SK-N-SH (cell line): ENCODE data around the gene MYOM3. TPM values are rescaled to one million over a fixed set of nuclear protein-coding genes. Genes with fewer than 3 reads are reported as not detected.

Source experiments
- CTCF ChIA-PET: fragments of 300-600, 350-600 bp; formaldehyde crosslinking; extraction: SDS; loops from one replicate; lab custom pipeline; 2021; lab: Yijun Ruan, JAX
- POLR2A ChIA-PET: fragments of 350-600 bp; sonication (Branson Sonifier 250); formaldehyde crosslinking; extraction: SDS; loops from one replicate; lab custom pipeline; 2020; ENCODE audit warnings: antibody characterized with exemption, inconsistent platforms; lab: Yijun Ruan, JAX
- DNase-seq: peaks from one replicate; pipeline ENCODE4 v3.0.0; 2012
- H2AFZ ChIP-seq: fragments of 200-600 bp; sonication (generic); 2 replicates; pipeline ENCODE4 v1.8.1; 2016; ENCODE audit warnings: antibody characterized with exemption, mild to moderate bottlenecking, low read depth
- H3F3A ChIP-seq: fragments of 200-600 bp; sonication (generic); replicated peaks from 2 replicates; pipeline ENCODE3; 2016; ENCODE audit warnings: antibody characterized with exemption, mild to moderate bottlenecking; ENCODE audit not compliant: insufficient read depth
- H3K27ac ChIP-seq, 2 experiments: fragments of 200-500 bp in 1 of 2; fragments of 200-600 bp in 1 of 2; sonication (Bioruptor generic) in 1 of 2; sonication (generic), shearing (Covaris generic) in 1 of 2; 2 replicates each; pipeline versions ENCODE4 v1.5.1 to v1.6.1; 2014 to 2016; ENCODE audit warnings: low read depth in 2 of 2, inconsistent platforms in 1 of 2, low read length in 1 of 2, mild to moderate bottlenecking in 1 of 2, mixed read lengths in 1 of 2
- H3K27me3 ChIP-seq: fragments of 200-600 bp; sonication (generic), shearing (Covaris generic); 2 replicates; pipeline ENCODE4 v1.6.1; 2016; ENCODE audit warnings: mixed run types; ENCODE audit not compliant: insufficient read depth
- H3K36me3 ChIP-seq, 2 experiments: fragments of 200-500 bp in 1 of 2; fragments of 200-600 bp in 1 of 2; sonication (Bioruptor generic) in 1 of 2; sonication (generic) in 1 of 2; replicated peaks in 1 of 2; 2 replicates each; pipeline versions ENCODE3 to v1.5.1; 2014 to 2016; ENCODE audit warnings: low read length in 1 of 2, mild to moderate bottlenecking in 1 of 2; ENCODE audit not compliant: insufficient read depth in 2 of 2, control insufficient read depth in 1 of 2
- H3K4me1 ChIP-seq, 2 experiments: fragments of 200-500 bp in 1 of 2; fragments of 200-600 bp in 1 of 2; sonication (Bioruptor generic) in 1 of 2; sonication (generic), shearing (Covaris generic) in 1 of 2; 2 replicates each; pipeline versions ENCODE4 v1.5.1 to v1.6.1; 2014 to 2016; ENCODE audit warnings: low read depth in 1 of 2, low read length in 1 of 2, mixed run types in 1 of 2; ENCODE audit not compliant: insufficient read depth in 2 of 2, control insufficient read depth in 1 of 2
- H3K4me2 ChIP-seq: fragments of 200-600 bp; sonication (generic), shearing (Covaris generic); 2 replicates; pipeline ENCODE4 v1.6.1; 2017; ENCODE audit warnings: mixed run types
- H3K4me3 ChIP-seq, 2 experiments: fragments of 200-500 bp in 1 of 2; fragments of 200-600 bp in 1 of 2; sonication (Bioruptor generic) in 1 of 2; sonication (generic), shearing (Covaris generic) in 1 of 2; 2 replicates each; pipeline versions ENCODE4 v1.5.1 to v1.8.1; 2014 to 2016; ENCODE audit warnings: low read depth in 2 of 2, inconsistent platforms in 1 of 2, low read length in 1 of 2, mild to moderate bottlenecking in 1 of 2, mixed read lengths in 1 of 2, moderate library complexity in 1 of 2
- H3K79me2 ChIP-seq: fragments of 200-600 bp; sonication (generic); 2 replicates; pipeline ENCODE4 v1.8.1; 2017; ENCODE audit warnings: mild to moderate bottlenecking; ENCODE audit not compliant: insufficient read depth
- H3K9ac ChIP-seq: fragments of 200-600 bp; sonication (generic); 2 replicates; pipeline ENCODE4 v1.6.1; 2017; ENCODE audit warnings: mixed run types
- H3K9me2 ChIP-seq: fragments of 200-600 bp; sonication (generic); 2 replicates; pipeline ENCODE4 v1.6.1; 2017; ENCODE audit warnings: mixed run types
- H3K9me3 ChIP-seq: fragments of 200-600 bp; sonication (generic); 2 replicates; pipeline ENCODE4 v1.6.1; 2017; ENCODE audit warnings: mixed run types, mild to moderate bottlenecking, moderate library complexity
- H4K20me1 ChIP-seq: fragments of 200-600 bp; sonication (generic); 2 replicates; pipeline ENCODE4 v1.6.1; 2017; ENCODE audit warnings: mild to moderate bottlenecking, mixed run types; ENCODE audit not compliant: insufficient read depth
- ELF1 ChIP-seq: IDR thresholded peaks from 2 replicates; pipeline ENCODE4 v1.4.0; 2012
- EP300 ChIP-seq, 2 experiments: IDR thresholded peaks; 2 replicates each; pipeline versions ENCODE4 v1.4.0 to v1.6.1; 2012; ENCODE audit warnings: borderline replicate concordance in 1 of 2, low read depth in 1 of 2, low read length in 1 of 2
- FOSL2 ChIP-seq: IDR thresholded peaks from 2 replicates; pipeline ENCODE4 v1.4.0; 2012; ENCODE audit warnings: low read depth, mild to moderate bottlenecking, moderate library complexity, borderline replicate concordance
- JUND ChIP-seq: IDR thresholded peaks from 2 replicates; pipeline ENCODE4 v1.4.0; 2012
- NFIC ChIP-seq: IDR thresholded peaks from 2 replicates; pipeline ENCODE4 v1.4.0; 2012; ENCODE audit warnings: borderline replicate concordance
- NRF1 ChIP-seq: IDR thresholded peaks from 2 replicates; pipeline ENCODE4 v1.6.1; 2012; ENCODE audit warnings: low read depth, mild to moderate bottlenecking, low read length
- POLR2AphosphoS5 ChIP-seq: IDR thresholded peaks from 2 replicates; pipeline ENCODE4 v1.6.1; 2012; ENCODE audit warnings: low read depth, low read length
- RCOR1 ChIP-seq: fragments of 150-350 bp; IDR thresholded peaks from 2 replicates; pipeline ENCODE4 v1.6.1; 2017; ENCODE audit warnings: antibody characterized with exemption, low read length
- SIN3A ChIP-seq: IDR thresholded peaks from 2 replicates; pipeline ENCODE4 v1.6.1; 2012; ENCODE audit warnings: low read depth, mild to moderate bottlenecking, low read length, moderate library complexity, borderline replicate concordance
- SMC3 ChIP-seq: IDR thresholded peaks from 2 replicates; pipeline ENCODE4 v1.6.1; 2012; ENCODE audit warnings: low read depth, low read length, improper control_type of control experiment
- TAF1 ChIP-seq: IDR thresholded peaks from 2 replicates; pipeline ENCODE4 v1.6.1; 2012; ENCODE audit warnings: low read depth, mild to moderate bottlenecking, low read length, moderate library complexity, borderline replicate concordance
- TCF12 ChIP-seq: IDR thresholded peaks from 2 replicates; pipeline ENCODE4 v1.4.0; 2012
- TEAD4 ChIP-seq: IDR thresholded peaks from 2 replicates; pipeline ENCODE4 v1.4.0; 2012; ENCODE audit warnings: mild to moderate bottlenecking, borderline replicate concordance; ENCODE audit not compliant: insufficient read depth
- YY1 ChIP-seq: IDR thresholded peaks from 2 replicates; pipeline ENCODE4 v1.4.0; 2012; ENCODE audit warnings: low read depth, mild to moderate bottlenecking
- WGBS: methylation state at CpG from one replicate; pipeline ENCODE4 v1.1.6; 2017; ENCODE audit warnings: low lambda C conversion rate; 5-methylcytosine and 5-hydroxymethylcytosine counted together
- polyA plus RNA-seq, 3 experiments: library from polyadenylated mRNA; depleted of rRNA; stranded (reverse); fragments of >200 nt; gene quantifications; 2 replicates each; pipeline ENCODE4 v1.2.3, GENCODE V29; 2012
- TF ChIP-seq, protein P1 (sequence below): IDR thresholded peaks from 2 replicates; pipeline ENCODE4; 2012
- TF ChIP-seq, protein P2 (sequence below): IDR thresholded peaks from 2 replicates; pipeline ENCODE4 v1.4.0; 2012; ENCODE audit warnings: low read depth, borderline replicate concordance
- TF ChIP-seq, protein P3 (sequence below): IDR thresholded peaks from 2 replicates; pipeline ENCODE4 v1.6.1; 2012; ENCODE audit warnings: mild to moderate bottlenecking, low read depth, low read length, moderate library complexity
- TF ChIP-seq, protein P4 (sequence below): fragments of 150-350 bp; IDR thresholded peaks from 2 replicates; pipeline ENCODE4 v1.6.1; 2016; ENCODE audit warnings: mild to moderate bottlenecking, low read depth, low read length
- TF ChIP-seq, protein P5 (sequence below): IDR thresholded peaks from 2 replicates; pipeline ENCODE4 v1.4.0; 2012; ENCODE audit warnings: low read depth, borderline replicate concordance
- TF ChIP-seq, protein P6 (sequence below): fragments of 150-350 bp; IDR thresholded peaks from 2 replicates; pipeline ENCODE4 v1.6.1; 2017; ENCODE audit warnings: antibody characterized with exemption, low read length, low read depth, borderline replicate concordance

Gene MYOM3
- polyA plus RNA-seq, 1 of the 3 experiments (the other 2 are of a cell fraction): 0.02 TPM

DNA sequence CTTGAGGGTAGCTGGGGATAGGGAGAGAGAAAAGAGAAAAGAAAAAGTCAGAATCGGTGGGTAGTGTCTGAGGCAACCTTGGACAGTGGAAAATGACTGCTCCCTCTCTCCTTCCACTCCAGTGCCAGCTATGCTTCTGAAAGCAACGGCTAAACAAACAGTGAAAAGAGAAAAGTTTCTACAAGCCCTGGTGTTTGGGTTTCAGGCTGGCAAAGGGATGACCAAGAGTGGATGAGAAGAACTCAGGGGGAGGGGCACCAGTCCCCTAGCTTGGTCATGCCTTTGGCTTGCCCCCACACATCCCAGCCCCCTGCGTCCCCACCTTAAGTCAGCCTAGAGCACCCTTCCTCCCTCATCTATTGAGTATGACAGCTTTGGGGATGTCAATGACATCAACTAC is 22.4 kb upstream of the MYOM3 start:
- WGBS: 50% methylated on average over 3 of the region's 3 CpGs

More for the DNA sequence above, 22.4 kb upstream of the MYOM3 start:
- H3K27me3 ChIP-seq: no peaks in the 10 kb centered on the region; the same call in 1 of the 2 replicates
- ChIA-PET CTCF (interaction anchor here (1.0 to 1.9 kb wide), 2 partner anchors 16 to 257 kb away, joined by 4 to 10 read pairs; no protein-coding TSS in a partner anchor), POLR2A (no interaction called here)
- no peak overlapping the region for H3K27ac ChIP-seq
- no peak for DNase-seq
- H3K4me3 ChIP-seq: no peak overlapping the region
- H3F3A ChIP-seq: no peaks in the 10 kb centered on the region
- no peaks in the 10 kb centered on the region for H3K79me2 ChIP-seq
- H3K9me2 ChIP-seq: no peaks in the 10 kb centered on the region
- H3K4me2 ChIP-seq: no peak overlapping the region
- H3K9me3 ChIP-seq: no peaks in the 10 kb centered on the region; the same call in 1 of the 2 replicates
- no peak overlapping the region for H3K9ac ChIP-seq
- no peaks in the 10 kb centered on the region for H3K4me1 ChIP-seq
- no peaks in the 10 kb centered on the region for H3K36me3 ChIP-seq
- H4K20me1 ChIP-seq: no peaks in the 10 kb centered on the region
- no peak overlapping the region for H2AFZ ChIP-seq
- TF ChIP-seq SMC3 (no peak), TCF12 (no peak), EP300 (IDR thresholded peaks at IDR 0.05; ENCODE audit: borderline replicate concordance in 1 of 2, low read depth in 1 of 2, low read length in 1 of 2) (no peak), TAF1 (no peak), SIN3A (no peak), TEAD4 (no peak), NRF1 (no peak), NFIC (no peak), POLR2AphosphoS5 (no peak), RCOR1 (no peak), YY1 (no peak), FOSL2 (no peak), ELF1 (no peak), JUND (no peak)
- TF ChIP-seq, protein P1, sequence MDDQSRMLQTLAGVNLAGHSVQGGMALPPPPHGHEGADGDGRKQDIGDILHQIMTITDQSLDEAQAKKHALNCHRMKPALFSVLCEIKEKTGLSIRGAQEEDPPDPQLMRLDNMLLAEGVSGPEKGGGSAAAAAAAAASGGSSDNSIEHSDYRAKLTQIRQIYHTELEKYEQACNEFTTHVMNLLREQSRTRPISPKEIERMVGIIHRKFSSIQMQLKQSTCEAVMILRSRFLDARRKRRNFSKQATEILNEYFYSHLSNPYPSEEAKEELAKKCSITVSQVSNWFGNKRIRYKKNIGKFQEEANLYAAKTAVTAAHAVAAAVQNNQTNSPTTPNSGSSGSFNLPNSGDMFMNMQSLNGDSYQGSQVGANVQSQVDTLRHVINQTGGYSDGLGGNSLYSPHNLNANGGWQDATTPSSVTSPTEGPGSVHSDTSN: no peak
- TF ChIP-seq, protein P2, sequence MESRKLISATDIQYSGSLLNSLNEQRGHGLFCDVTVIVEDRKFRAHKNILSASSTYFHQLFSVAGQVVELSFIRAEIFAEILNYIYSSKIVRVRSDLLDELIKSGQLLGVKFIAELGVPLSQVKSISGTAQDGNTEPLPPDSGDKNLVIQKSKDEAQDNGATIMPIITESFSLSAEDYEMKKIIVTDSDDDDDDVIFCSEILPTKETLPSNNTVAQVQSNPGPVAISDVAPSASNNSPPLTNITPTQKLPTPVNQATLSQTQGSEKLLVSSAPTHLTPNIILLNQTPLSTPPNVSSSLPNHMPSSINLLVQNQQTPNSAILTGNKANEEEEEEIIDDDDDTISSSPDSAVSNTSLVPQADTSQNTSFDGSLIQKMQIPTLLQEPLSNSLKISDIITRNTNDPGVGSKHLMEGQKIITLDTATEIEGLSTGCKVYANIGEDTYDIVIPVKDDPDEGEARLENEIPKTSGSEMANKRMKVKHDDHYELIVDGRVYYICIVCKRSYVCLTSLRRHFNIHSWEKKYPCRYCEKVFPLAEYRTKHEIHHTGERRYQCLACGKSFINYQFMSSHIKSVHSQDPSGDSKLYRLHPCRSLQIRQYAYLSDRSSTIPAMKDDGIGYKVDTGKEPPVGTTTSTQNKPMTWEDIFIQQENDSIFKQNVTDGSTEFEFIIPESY: no peak
- TF ChIP-seq, protein P3, sequence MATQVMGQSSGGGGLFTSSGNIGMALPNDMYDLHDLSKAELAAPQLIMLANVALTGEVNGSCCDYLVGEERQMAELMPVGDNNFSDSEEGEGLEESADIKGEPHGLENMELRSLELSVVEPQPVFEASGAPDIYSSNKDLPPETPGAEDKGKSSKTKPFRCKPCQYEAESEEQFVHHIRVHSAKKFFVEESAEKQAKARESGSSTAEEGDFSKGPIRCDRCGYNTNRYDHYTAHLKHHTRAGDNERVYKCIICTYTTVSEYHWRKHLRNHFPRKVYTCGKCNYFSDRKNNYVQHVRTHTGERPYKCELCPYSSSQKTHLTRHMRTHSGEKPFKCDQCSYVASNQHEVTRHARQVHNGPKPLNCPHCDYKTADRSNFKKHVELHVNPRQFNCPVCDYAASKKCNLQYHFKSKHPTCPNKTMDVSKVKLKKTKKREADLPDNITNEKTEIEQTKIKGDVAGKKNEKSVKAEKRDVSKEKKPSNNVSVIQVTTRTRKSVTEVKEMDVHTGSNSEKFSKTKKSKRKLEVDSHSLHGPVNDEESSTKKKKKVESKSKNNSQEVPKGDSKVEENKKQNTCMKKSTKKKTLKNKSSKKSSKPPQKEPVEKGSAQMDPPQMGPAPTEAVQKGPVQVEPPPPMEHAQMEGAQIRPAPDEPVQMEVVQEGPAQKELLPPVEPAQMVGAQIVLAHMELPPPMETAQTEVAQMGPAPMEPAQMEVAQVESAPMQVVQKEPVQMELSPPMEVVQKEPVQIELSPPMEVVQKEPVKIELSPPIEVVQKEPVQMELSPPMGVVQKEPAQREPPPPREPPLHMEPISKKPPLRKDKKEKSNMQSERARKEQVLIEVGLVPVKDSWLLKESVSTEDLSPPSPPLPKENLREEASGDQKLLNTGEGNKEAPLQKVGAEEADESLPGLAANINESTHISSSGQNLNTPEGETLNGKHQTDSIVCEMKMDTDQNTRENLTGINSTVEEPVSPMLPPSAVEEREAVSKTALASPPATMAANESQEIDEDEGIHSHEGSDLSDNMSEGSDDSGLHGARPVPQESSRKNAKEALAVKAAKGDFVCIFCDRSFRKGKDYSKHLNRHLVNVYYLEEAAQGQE: no peak
- TF ChIP-seq, protein P4, sequence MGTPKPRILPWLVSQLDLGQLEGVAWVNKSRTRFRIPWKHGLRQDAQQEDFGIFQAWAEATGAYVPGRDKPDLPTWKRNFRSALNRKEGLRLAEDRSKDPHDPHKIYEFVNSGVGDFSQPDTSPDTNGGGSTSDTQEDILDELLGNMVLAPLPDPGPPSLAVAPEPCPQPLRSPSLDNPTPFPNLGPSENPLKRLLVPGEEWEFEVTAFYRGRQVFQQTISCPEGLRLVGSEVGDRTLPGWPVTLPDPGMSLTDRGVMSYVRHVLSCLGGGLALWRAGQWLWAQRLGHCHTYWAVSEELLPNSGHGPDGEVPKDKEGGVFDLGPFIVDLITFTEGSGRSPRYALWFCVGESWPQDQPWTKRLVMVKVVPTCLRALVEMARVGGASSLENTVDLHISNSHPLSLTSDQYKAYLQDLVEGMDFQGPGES: no peak
- TF ChIP-seq, protein P5, sequence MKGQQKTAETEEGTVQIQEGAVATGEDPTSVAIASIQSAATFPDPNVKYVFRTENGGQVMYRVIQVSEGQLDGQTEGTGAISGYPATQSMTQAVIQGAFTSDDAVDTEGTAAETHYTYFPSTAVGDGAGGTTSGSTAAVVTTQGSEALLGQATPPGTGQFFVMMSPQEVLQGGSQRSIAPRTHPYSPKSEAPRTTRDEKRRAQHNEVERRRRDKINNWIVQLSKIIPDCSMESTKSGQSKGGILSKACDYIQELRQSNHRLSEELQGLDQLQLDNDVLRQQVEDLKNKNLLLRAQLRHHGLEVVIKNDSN: no peak
- TF ChIP-seq, protein P6, sequence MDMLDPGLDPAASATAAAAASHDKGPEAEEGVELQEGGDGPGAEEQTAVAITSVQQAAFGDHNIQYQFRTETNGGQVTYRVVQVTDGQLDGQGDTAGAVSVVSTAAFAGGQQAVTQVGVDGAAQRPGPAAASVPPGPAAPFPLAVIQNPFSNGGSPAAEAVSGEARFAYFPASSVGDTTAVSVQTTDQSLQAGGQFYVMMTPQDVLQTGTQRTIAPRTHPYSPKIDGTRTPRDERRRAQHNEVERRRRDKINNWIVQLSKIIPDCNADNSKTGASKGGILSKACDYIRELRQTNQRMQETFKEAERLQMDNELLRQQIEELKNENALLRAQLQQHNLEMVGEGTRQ: no peak
